Stimulated activated CD8-positive, alpha-beta memory T cell treated with anti-CD3 and anti-CD28 coated beads, Interleukin-12 subunit alpha, Interleukin-12 subunit beta, amount 100 ng/mL, for 4 hours (primary cell): ENCODE data around the gene NELFA.

Experiments
- DNase-seq: peaks from one replicate; pipeline ENCODE4 v3.0.0-alpha.2; 2020; ENCODE audit warnings: low read depth

NELFA gene

DNA sequence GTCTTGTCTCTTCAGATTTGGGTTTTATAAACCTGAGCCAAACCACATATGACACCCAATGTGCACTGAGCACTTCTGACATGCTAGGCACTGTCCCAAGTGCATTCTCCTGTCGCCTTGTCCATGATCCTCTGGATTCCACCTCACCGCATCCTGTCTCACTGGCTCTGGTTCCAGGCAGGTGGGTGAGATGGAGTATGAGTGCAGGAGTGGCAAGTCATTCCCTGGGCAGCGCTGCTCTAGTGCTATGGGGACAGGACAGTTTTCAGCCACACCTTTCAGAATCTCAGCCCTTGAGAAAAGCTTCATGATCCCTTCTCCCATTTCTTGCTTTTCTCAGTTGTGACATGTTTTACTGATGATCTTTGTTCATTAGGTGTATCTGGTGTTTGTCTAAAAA lies 71.2 kb downstream of the NELFA start:
- DNase-seq = no peak

DNA sequence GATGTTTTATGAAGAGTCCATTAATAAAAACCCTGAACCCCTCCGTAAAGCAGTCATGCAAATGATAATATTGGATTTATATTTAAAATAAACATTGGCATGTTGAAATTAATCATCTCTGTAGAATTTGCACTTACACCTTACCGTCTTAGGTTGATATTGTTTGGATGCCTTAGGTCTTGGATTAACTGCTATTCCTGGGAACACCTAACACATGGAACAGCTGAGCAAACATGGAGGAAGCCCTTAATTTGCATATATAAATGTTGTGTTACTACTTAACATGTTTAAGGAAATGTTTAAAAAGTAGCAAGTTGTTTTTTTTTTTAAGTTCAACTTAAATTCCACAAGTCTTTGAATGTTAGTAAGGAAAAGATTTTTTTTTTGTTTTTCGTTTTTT lies 75.1 kb downstream of the NELFA start:
- DNase-seq = no peak

DNA sequence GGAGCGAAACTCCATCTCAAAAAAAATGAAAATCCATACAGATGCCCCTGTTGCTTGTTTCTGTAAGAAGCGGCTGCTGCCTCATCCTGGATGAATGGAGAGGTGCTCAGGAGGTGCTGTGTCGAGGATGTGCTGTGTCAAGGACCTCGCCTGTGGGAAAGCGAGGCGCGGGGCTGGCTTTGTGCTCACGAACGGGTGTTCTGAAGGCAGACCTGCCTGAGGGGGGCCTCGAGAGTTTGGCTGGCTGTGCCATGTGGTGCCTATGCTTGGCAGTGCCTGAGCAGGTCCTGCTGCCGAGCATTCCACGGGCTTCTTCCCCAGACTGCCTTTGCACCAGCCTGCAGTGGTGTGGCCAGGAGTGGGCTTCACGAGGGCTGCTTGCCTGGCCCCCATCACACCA lies 76.0 kb downstream of the NELFA start:
- no peak for DNase-seq
